ENCODE results near the gene CDKN2D.

DNA sequence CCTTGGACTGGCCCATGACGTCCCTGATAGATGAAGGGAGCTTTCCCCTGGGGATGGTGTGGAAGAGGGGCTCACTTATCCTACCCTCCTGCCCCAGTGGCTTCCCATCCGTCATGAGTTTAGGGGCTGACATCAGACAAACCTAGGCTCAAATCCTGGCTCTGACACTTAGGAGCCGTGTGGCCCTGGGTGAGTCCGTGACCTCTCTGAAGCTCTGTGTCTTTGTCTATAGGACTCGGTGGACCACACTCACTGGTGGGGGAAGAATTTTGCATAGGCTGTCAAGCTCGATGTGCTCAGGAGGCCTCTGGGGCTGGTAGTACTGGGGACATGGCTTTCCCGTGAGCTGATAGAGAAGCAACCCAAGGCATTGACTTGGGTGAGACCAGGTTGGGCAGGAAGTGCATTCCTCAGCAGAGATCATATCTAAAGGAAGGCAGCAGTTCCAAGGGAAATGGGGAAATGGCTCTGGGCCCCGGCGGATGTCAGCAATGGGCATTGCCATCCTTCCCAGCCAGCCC is 35.7 kb upstream of the CDKN2D start:
- TF ChIP-seq, protein P1, sequence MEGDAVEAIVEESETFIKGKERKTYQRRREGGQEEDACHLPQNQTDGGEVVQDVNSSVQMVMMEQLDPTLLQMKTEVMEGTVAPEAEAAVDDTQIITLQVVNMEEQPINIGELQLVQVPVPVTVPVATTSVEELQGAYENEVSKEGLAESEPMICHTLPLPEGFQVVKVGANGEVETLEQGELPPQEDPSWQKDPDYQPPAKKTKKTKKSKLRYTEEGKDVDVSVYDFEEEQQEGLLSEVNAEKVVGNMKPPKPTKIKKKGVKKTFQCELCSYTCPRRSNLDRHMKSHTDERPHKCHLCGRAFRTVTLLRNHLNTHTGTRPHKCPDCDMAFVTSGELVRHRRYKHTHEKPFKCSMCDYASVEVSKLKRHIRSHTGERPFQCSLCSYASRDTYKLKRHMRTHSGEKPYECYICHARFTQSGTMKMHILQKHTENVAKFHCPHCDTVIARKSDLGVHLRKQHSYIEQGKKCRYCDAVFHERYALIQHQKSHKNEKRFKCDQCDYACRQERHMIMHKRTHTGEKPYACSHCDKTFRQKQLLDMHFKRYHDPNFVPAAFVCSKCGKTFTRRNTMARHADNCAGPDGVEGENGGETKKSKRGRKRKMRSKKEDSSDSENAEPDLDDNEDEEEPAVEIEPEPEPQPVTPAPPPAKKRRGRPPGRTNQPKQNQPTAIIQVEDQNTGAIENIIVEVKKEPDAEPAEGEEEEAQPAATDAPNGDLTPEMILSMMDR (IDR thresholded peaks at IDR 0.05) = no peak
- TF ChIP-seq POLR2A (IDR thresholded peaks at IDR 0.05) = no peak

Measured in prostate gland (tissue), 2 donors.